Testis (tissue), 2 donors: ENCODE measurements around the gene UTP15.

Source experiments
- POLR2A ChIP-seq: fragments of 450-650 bp; IDR thresholded peaks from one replicate; pipeline ENCODE4 v1.6.1; 2017; ENCODE audit warnings: antibody characterized with exemption, mild to moderate bottlenecking, moderate library complexity
- TF ChIP-seq, protein P1 (sequence below), 3 experiments: fragments of 450-650 bp in 2 of 3; fragments of 200-600 bp in 1 of 3; sonication (generic) in 1 of 3; IDR thresholded peaks; one replicate each; pipeline ENCODE4 v1.5.1; 2016 to 2019; ENCODE audit warnings: antibody characterized with exemption in 3 of 3, mild to moderate bottlenecking in 2 of 3, moderate library complexity in 1 of 3

- TF ChIP-seq, protein P1, sequence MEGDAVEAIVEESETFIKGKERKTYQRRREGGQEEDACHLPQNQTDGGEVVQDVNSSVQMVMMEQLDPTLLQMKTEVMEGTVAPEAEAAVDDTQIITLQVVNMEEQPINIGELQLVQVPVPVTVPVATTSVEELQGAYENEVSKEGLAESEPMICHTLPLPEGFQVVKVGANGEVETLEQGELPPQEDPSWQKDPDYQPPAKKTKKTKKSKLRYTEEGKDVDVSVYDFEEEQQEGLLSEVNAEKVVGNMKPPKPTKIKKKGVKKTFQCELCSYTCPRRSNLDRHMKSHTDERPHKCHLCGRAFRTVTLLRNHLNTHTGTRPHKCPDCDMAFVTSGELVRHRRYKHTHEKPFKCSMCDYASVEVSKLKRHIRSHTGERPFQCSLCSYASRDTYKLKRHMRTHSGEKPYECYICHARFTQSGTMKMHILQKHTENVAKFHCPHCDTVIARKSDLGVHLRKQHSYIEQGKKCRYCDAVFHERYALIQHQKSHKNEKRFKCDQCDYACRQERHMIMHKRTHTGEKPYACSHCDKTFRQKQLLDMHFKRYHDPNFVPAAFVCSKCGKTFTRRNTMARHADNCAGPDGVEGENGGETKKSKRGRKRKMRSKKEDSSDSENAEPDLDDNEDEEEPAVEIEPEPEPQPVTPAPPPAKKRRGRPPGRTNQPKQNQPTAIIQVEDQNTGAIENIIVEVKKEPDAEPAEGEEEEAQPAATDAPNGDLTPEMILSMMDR (IDR thresholded peaks at IDR 0.05) = no peak
- no peak for TF ChIP-seq POLR2A
Observed at GRCh38 chr5:73545403-73545779, 20.2 kb upstream of the UTP15 start.
